DND-41 (cell line): ENCODE measurements around the gene LRRC38.

ENCODE experiments used
- CTCF ChIP-seq: IDR thresholded peaks from 2 replicates; pipeline ENCODE4 v1.5.1; 2012; ENCODE audit warnings: borderline replicate concordance, low read length, moderate library complexity, mild to moderate bottlenecking; ENCODE audit not compliant: poor library complexity, severe bottlenecking; ENCODE audit errors: extremely low read depth
- EZH2 ChIP-seq: IDR thresholded peaks from 3 replicates; pipeline ENCODE4 v1.6.1; 2012; ENCODE audit warnings: borderline replicate concordance, low read depth, mild to moderate bottlenecking, moderate library complexity, low read length, inconsistent platforms; ENCODE audit not compliant: severe bottlenecking

GRCh38 chr1:13544221-13544556 lies 30.4 kb upstream of the LRRC38 start:
- no peak for TF ChIP-seq EZH2
- TF ChIP-seq CTCF = no peak
